ENCODE results near the gene CCK.

DNA sequence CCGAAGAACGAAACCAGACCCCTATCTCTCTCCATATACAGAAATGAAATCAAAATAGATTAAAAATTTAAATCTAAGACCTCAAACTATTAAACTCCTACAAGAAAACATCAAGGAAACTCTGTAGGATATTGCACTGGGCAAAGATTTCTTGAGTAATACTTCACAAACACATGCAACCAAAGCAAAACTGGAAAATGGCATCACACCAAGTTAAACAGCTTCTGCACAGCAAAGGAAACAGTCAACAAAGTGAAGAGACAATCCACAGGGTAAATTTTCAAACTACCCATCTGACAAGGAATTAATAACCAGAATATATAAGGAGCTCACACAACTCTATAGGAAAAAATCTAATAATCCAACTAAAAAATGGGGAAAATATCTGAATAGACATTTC is 29.4 kb downstream of the CCK start:
- TF ChIP-seq, protein P1, sequence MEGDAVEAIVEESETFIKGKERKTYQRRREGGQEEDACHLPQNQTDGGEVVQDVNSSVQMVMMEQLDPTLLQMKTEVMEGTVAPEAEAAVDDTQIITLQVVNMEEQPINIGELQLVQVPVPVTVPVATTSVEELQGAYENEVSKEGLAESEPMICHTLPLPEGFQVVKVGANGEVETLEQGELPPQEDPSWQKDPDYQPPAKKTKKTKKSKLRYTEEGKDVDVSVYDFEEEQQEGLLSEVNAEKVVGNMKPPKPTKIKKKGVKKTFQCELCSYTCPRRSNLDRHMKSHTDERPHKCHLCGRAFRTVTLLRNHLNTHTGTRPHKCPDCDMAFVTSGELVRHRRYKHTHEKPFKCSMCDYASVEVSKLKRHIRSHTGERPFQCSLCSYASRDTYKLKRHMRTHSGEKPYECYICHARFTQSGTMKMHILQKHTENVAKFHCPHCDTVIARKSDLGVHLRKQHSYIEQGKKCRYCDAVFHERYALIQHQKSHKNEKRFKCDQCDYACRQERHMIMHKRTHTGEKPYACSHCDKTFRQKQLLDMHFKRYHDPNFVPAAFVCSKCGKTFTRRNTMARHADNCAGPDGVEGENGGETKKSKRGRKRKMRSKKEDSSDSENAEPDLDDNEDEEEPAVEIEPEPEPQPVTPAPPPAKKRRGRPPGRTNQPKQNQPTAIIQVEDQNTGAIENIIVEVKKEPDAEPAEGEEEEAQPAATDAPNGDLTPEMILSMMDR (conservative IDR thresholded peaks at IDR 0.05): no peak
- TF ChIP-seq ZFX (IDR thresholded peaks at IDR 0.05): no peak

All from C4-2B (cell line).